ENCODE data around the gene MAP2K3. TPM values are rescaled to one million over a fixed set of nuclear protein-coding genes. Genes with fewer than 3 reads are reported as not detected.

The MAP2K3 gene
- polyA plus RNA-seq, 3 donors = 107 to 166 (median 164) TPM

DNA sequence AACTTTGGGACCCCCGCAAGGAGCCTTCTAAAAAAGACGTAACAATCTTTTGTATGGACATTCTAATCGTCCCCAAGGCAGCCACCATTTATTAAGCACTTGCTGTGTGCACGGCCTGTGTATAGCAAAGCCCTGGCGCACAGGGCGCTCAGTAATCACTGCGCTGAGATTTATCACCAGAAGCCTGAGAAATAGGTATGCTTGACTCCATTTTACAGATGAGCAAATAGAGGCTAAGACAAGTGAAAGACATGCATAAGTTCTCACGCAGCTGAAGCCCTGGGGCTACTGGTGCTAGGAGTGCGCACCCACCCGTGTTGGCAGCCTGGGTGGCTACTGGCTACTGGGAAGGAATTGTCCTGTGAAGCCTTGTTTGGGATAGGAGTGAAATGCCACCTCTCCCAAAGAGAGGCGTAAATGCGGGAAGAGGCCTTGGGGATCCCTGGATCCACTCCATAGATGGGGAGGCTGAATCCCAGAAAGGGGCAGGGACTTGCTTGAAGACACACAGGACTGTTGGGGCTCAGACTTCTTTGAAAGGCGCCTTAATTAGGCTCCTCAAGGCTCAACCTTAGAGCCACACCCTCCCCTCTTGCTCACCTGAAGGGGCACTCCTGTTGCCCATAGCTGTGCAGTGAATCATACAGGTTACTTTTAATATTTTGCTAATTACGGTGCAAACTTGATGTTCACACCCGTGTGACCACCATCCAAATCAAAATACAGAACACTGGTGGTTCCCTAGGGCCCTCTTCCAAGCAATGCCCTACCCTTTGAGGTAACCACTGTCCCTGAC is 30.7 kb upstream of the MAP2K3 start:
- Histone ChIP-seq H3K36me3 (replicated peaks in 1 of 2; ENCODE audit: control insufficient read depth in 1 of 2, insufficient read depth in 2 of 2, low read length in 2 of 2) (no peaks in the 10 kb centered on the region), H3K27me3 (ENCODE audit: control insufficient read depth in 2 of 2, insufficient read depth in 2 of 2, low read length in 2 of 2) (no peaks in the 10 kb centered on the region), H3K4me2 (replicated peaks; ENCODE audit: extremely low read depth, low read length, poor library complexity, severe bottlenecking) (peak overlapping the region; percentile 94), H3K9me3 (replicated peaks in 1 of 2; ENCODE audit: control insufficient read depth in 1 of 2, insufficient read depth in 1 of 2, low read length in 2 of 2) (no peaks in the 10 kb centered on the region), H3K4me1 (ENCODE audit: control insufficient read depth in 1 of 2, insufficient read depth in 2 of 2, low read length in 2 of 2) (peaks cover 21 to 37% of the 10 kb centered on the region in 2 donors), H3K4me3 (replicated peaks in 1 of 3; ENCODE audit: low read depth in 2 of 3, low read length in 3 of 3) (peak overlapping the region; percentile 51 to 82 (median 81)), H3K27ac (ENCODE audit: low read depth in 1 of 2, low read length in 2 of 2) (peak overlapping the region in 1 of 2 donors; percentile 13), H3K79me2 (ENCODE audit: insufficient read depth, low read length) (peaks cover 3% of the 10 kb centered on the region), H3K9ac (ENCODE audit: insufficient read depth, low read length, poor library complexity, severe bottlenecking) (peak overlapping the region; percentile 53), H4K20me1 (ENCODE audit: insufficient read depth, low read length) (peaks cover 31% of the 10 kb centered on the region), H2AFZ (ENCODE audit: insufficient read depth, low read depth, low read length, poor library complexity, severe bottlenecking) (peak overlapping the region; percentile 97)
- Mint-ChIP-seq H3K9me3 (peaks cover 0 to 4% (median 2%) of the 10 kb centered on the region in 7 donors), H3K27ac (peak overlapping the region in 5 of 7 donors; percentile 59 to 77 (median 69)), H3K27me3 (ENCODE audit: low read depth in 3 of 3) (peaks cover 6 to 10% (median 7%) of the 10 kb centered on the region in 3 donors), H3K36me3 (peaks cover 0 to 4% of the 10 kb centered on the region in 2 donors), H3K4me1 (peaks cover 36% of the 10 kb centered on the region), H3K4me3 (peak overlapping the region; percentile 81 to 90)
- no peak for TF ChIP-seq CTCF (IDR thresholded peaks at IDR 0.05)
- intact Hi-C loops (cut with micrococcal nuclease) = loop anchor here (5.0 to 10.0 kb wide), 2 partner anchors 42 to 129 kb away; partner anchors contain the start of genes TMEM11 (in 2 of the 2) and DHRS7B (in 1 of the 2)
- 28% methylated on average over 9 of the region's 15 CpGs for WGBS (ENCODE audit: insufficient coverage)
- DNase-seq = no peak

- TF ChIP-seq CTCF (IDR thresholded peaks at IDR 0.05) = no peak
- Histone ChIP-seq H3K27ac (ENCODE audit: low read depth in 1 of 2, low read length in 2 of 2) (no peak overlapping the region), H4K20me1 (ENCODE audit: insufficient read depth, low read length) (no peaks in the 10 kb centered on the region), H3K4me3 (replicated peaks in 1 of 3; ENCODE audit: low read depth in 2 of 3, low read length in 3 of 3) (no peak overlapping the region), H2AFZ (ENCODE audit: insufficient read depth, low read depth, low read length, poor library complexity, severe bottlenecking) (no peak overlapping the region), H3K79me2 (ENCODE audit: insufficient read depth, low read length) (no peaks in the 10 kb centered on the region), H3K4me1 (ENCODE audit: control insufficient read depth in 1 of 2, insufficient read depth in 2 of 2, low read length in 2 of 2) (peaks cover 3 to 5% of the 10 kb centered on the region in 2 donors), H3K9ac (ENCODE audit: insufficient read depth, low read length, poor library complexity, severe bottlenecking) (no peak overlapping the region), H3K4me2 (replicated peaks; ENCODE audit: extremely low read depth, low read length, poor library complexity, severe bottlenecking) (no peak overlapping the region), H3K36me3 (replicated peaks in 1 of 2; ENCODE audit: control insufficient read depth in 1 of 2, insufficient read depth in 2 of 2, low read length in 2 of 2) (no peaks in the 10 kb centered on the region), H3K27me3 (ENCODE audit: control insufficient read depth in 2 of 2, insufficient read depth in 2 of 2, low read length in 2 of 2) (no peaks in the 10 kb centered on the region), H3K9me3 (replicated peaks in 1 of 2; ENCODE audit: control insufficient read depth in 1 of 2, insufficient read depth in 1 of 2, low read length in 2 of 2) (no peaks in the 10 kb centered on the region)
- Mint-ChIP-seq H3K27me3 (ENCODE audit: low read depth in 3 of 3) (peaks cover 1 to 6% (median 5%) of the 10 kb centered on the region in 3 donors), H3K27ac (peak overlapping the region in 2 of 7 donors; percentile 54 to 70), H3K4me3 (no peak overlapping the region), H3K9me3 (peaks cover 0 to 4% (median 2%) of the 10 kb centered on the region in 7 donors), H3K4me1 (peaks cover 3% of the 10 kb centered on the region), H3K36me3 (no peaks in the 10 kb centered on the region)
- no peak for DNase-seq
- intact Hi-C loops (cut with micrococcal nuclease) = loop anchor here in 1 of 2 donors (10.0 kb wide), 1 partner anchor 134 kb away; the partner anchor contains the start of gene DHRS7B
- WGBS (ENCODE audit: insufficient coverage) = 85% methylated on average over 4 of the region's 7 CpGs
Measured at GRCh38 chr17:21258593-21258992, 25.9 kb upstream of the MAP2K3 start.
